ENCODE results near the gene LAD1.

DNA sequence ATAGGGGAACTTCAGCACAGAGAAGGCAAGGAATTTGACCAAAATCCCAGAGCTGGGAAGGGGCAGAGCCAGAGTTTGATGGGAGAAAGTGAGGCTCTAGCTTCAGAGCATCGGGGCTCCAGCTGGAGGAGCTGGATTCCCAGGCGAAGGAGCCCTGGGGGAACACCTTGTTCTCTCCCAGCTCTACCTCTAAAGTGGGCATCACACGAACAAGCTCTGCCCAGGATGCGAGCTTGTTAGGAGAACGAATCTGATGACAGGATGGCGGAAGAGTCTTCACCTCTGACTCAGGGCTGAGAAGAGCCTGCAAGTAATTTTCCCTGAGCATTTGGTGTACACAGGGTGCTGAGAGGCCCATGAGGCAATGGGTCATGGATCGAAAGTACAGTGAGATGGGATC, 43.7 kb downstream of the LAD1 start:
- TF ChIP-seq POLR2A (IDR thresholded peaks at IDR 0.05; ENCODE audit: low read length) (no peak), GATA1 (IDR thresholded peaks at IDR 0.05; ENCODE audit: low read depth, low read length) (no peak)
